Measurements from ENCODE around the gene NEIL3. TPM values are rescaled to one million over a fixed set of nuclear protein-coding genes. Genes with fewer than 3 reads are reported as not detected.

NEIL3 gene
- total RNA-seq, 1 donor from 2014 or later: 0.98 TPM

GRCh38 chr4:177266506-177266905 lies 43.2 kb upstream of the NEIL3 start:
- H3K4me1 ChIP-seq: no peaks in the 10 kb centered on the region
- no peaks in the 10 kb centered on the region for H3K27me3 ChIP-seq
- no peak overlapping the region for H3K4me3 ChIP-seq
- H3K27ac ChIP-seq: no peak overlapping the region
- H3K36me3 ChIP-seq: no peaks in the 10 kb centered on the region
- TF ChIP-seq POLR2A (IDR thresholded peaks at IDR 0.05): no peak
- TF ChIP-seq CTCF (IDR thresholded peaks at IDR 0.05): no peak
- TF ChIP-seq POLR2AphosphoS5 (IDR thresholded peaks at IDR 0.05; ENCODE audit: insufficient read depth in 1 of 2, low read depth in 1 of 2): no peak
- DNase-seq (ENCODE audit: extremely low spot score in 2 of 2): no peak
- H3K9me3 ChIP-seq: no peaks in the 10 kb centered on the region
- intact Hi-C loops (cut with DNase I): no loop called here

GRCh38 chr4:177267911-177268310 lies 41.8 kb upstream of the NEIL3 start:
- H3K4me3 ChIP-seq: no peak overlapping the region
- DNase-seq (ENCODE audit: extremely low spot score in 2 of 2): no peak
- intact Hi-C loops (cut with DNase I): no loop called here
- H3K27ac ChIP-seq: no peak overlapping the region
- H3K4me1 ChIP-seq: no peaks in the 10 kb centered on the region
- no peaks in the 10 kb centered on the region for H3K9me3 ChIP-seq
- TF ChIP-seq POLR2A (IDR thresholded peaks at IDR 0.05): no peak
- TF ChIP-seq POLR2AphosphoS5 (IDR thresholded peaks at IDR 0.05; ENCODE audit: insufficient read depth in 1 of 2, low read depth in 1 of 2): no peak
- TF ChIP-seq CTCF (IDR thresholded peaks at IDR 0.05): no peak
- no peaks in the 10 kb centered on the region for H3K27me3 ChIP-seq
- H3K36me3 ChIP-seq: no peaks in the 10 kb centered on the region

GRCh38 chr4:177271091-177271490 lies 38.6 kb upstream of the NEIL3 start:
- DNase-seq (ENCODE audit: extremely low spot score in 2 of 2): no peak
- TF ChIP-seq POLR2A (IDR thresholded peaks at IDR 0.05) (no peak), POLR2AphosphoS5 (IDR thresholded peaks at IDR 0.05; ENCODE audit: insufficient read depth in 1 of 2, low read depth in 1 of 2) (no peak), CTCF (IDR thresholded peaks at IDR 0.05) (no peak)
- no peaks in the 10 kb centered on the region for H3K27me3 ChIP-seq
- intact Hi-C loops (cut with DNase I): no loop called here
- H3K4me1 ChIP-seq: no peaks in the 10 kb centered on the region
- no peaks in the 10 kb centered on the region for H3K36me3 ChIP-seq
- H3K27ac ChIP-seq: no peak overlapping the region
- H3K4me3 ChIP-seq: no peak overlapping the region
- H3K9me3 ChIP-seq: no peaks in the 10 kb centered on the region

GRCh38 chr4:177271915-177272766 lies 37.5 kb upstream of the NEIL3 start:
- intact Hi-C loops (cut with DNase I): no loop called here
- Histone ChIP-seq H3K4me1 (no peaks in the 10 kb centered on the region), H3K27ac (no peak overlapping the region), H3K9me3 (no peaks in the 10 kb centered on the region), H3K27me3 (no peaks in the 10 kb centered on the region), H3K4me3 (no peak overlapping the region), H3K36me3 (no peaks in the 10 kb centered on the region)
- no peak for DNase-seq (ENCODE audit: extremely low spot score in 2 of 2)
- TF ChIP-seq CTCF (IDR thresholded peaks at IDR 0.05): no peak
- no peak for TF ChIP-seq POLR2AphosphoS5 (IDR thresholded peaks at IDR 0.05; ENCODE audit: insufficient read depth in 1 of 2, low read depth in 1 of 2)
- TF ChIP-seq POLR2A (IDR thresholded peaks at IDR 0.05): no peak

GRCh38 chr4:177275999-177276398 lies 33.7 kb upstream of the NEIL3 start:
- Histone ChIP-seq H3K27me3 (no peaks in the 10 kb centered on the region), H3K9me3 (no peaks in the 10 kb centered on the region), H3K36me3 (no peaks in the 10 kb centered on the region), H3K4me1 (no peaks in the 10 kb centered on the region), H3K4me3 (no peak overlapping the region), H3K27ac (no peak overlapping the region)
- TF ChIP-seq POLR2A (IDR thresholded peaks at IDR 0.05) (no peak), CTCF (IDR thresholded peaks at IDR 0.05) (no peak), POLR2AphosphoS5 (IDR thresholded peaks at IDR 0.05; ENCODE audit: insufficient read depth in 1 of 2, low read depth in 1 of 2) (no peak)
- DNase-seq (ENCODE audit: extremely low spot score in 2 of 2): no peak
- intact Hi-C loops (cut with DNase I): no loop called here
